GM23338 (cell line): ENCODE data around the gene CXCL9. TPM values are rescaled to one million over a fixed set of nuclear protein-coding genes. Genes with fewer than 3 reads are reported as not detected.

Experiments
- JUNB ChIP-seq: IDR thresholded peaks from one replicate; pipeline ENCODE4 v1.6.1; 2016; ENCODE audit warnings: antibody characterized with exemption; ENCODE audit not compliant: unreplicated experiment
- NANOG ChIP-seq: IDR thresholded peaks from 2 replicates; pipeline ENCODE4 v1.6.1; 2016; ENCODE audit warnings: antibody characterized with exemption, borderline replicate concordance
- POLR2AphosphoS5 ChIP-seq: IDR thresholded peaks from 2 replicates; pipeline ENCODE4 v1.6.1; 2016; ENCODE audit warnings: antibody characterized with exemption, low read depth
- STAT1 ChIP-seq: IDR thresholded peaks from one replicate; pipeline ENCODE4 v1.6.1; 2016; ENCODE audit warnings: antibody characterized with exemption; ENCODE audit not compliant: unreplicated experiment
- polyA plus RNA-seq: library from polyadenylated mRNA; unstranded; fragments of >200 nt; fragmentation: Nextera tagmentation; extraction: Ambion mirVana; gene quantifications from 2 replicates; pipeline ENCODE4 v1.2.1, GENCODE V29; 2016
- total RNA-seq: library from RNA; depleted of rRNA; stranded (reverse); fragments of >200 nt; shearing (Covaris generic); gene quantifications from 2 replicates; pipeline ENCODE4 v1.2.3, GENCODE V29; 2014
- TF ChIP-seq, protein P1 (sequence below): fragments of 250-450 bp; sonication (Bioruptor Pico); IDR thresholded peaks from 2 replicates; pipeline ENCODE4 v1.5.0; 2020; ENCODE audit warnings: mild to moderate bottlenecking, moderate library complexity
- TF ChIP-seq, protein P2 (sequence below): IDR thresholded peaks from one replicate; pipeline ENCODE4 v1.6.1; 2018; ENCODE audit warnings: antibody characterized with exemption; ENCODE audit not compliant: unreplicated experiment

The CXCL9 gene
- total and polyA plus RNA-seq, 2 experiments from 2014 or later: not detected

DNA sequence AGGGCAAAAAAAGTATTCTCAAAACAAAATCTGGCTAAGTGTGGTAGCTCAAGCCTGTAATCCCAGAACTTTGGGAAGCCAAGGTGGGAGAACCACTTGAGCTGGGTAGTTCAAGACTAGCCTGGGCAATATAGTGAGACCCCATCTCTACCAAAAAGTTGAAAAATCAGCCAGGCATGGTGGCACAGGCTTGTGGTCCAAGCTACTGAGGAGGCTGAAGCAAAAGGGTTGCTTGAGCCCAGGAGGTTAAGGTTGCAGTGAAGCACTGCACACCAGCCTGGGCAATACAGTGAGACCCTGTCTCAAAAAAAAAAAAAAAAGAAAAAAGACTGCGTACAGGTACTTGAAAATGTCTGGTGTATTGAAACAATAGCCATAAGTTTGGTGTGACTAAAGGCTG is 14.8 kb downstream of the CXCL9 start (continued):
- TF ChIP-seq, protein P1, sequence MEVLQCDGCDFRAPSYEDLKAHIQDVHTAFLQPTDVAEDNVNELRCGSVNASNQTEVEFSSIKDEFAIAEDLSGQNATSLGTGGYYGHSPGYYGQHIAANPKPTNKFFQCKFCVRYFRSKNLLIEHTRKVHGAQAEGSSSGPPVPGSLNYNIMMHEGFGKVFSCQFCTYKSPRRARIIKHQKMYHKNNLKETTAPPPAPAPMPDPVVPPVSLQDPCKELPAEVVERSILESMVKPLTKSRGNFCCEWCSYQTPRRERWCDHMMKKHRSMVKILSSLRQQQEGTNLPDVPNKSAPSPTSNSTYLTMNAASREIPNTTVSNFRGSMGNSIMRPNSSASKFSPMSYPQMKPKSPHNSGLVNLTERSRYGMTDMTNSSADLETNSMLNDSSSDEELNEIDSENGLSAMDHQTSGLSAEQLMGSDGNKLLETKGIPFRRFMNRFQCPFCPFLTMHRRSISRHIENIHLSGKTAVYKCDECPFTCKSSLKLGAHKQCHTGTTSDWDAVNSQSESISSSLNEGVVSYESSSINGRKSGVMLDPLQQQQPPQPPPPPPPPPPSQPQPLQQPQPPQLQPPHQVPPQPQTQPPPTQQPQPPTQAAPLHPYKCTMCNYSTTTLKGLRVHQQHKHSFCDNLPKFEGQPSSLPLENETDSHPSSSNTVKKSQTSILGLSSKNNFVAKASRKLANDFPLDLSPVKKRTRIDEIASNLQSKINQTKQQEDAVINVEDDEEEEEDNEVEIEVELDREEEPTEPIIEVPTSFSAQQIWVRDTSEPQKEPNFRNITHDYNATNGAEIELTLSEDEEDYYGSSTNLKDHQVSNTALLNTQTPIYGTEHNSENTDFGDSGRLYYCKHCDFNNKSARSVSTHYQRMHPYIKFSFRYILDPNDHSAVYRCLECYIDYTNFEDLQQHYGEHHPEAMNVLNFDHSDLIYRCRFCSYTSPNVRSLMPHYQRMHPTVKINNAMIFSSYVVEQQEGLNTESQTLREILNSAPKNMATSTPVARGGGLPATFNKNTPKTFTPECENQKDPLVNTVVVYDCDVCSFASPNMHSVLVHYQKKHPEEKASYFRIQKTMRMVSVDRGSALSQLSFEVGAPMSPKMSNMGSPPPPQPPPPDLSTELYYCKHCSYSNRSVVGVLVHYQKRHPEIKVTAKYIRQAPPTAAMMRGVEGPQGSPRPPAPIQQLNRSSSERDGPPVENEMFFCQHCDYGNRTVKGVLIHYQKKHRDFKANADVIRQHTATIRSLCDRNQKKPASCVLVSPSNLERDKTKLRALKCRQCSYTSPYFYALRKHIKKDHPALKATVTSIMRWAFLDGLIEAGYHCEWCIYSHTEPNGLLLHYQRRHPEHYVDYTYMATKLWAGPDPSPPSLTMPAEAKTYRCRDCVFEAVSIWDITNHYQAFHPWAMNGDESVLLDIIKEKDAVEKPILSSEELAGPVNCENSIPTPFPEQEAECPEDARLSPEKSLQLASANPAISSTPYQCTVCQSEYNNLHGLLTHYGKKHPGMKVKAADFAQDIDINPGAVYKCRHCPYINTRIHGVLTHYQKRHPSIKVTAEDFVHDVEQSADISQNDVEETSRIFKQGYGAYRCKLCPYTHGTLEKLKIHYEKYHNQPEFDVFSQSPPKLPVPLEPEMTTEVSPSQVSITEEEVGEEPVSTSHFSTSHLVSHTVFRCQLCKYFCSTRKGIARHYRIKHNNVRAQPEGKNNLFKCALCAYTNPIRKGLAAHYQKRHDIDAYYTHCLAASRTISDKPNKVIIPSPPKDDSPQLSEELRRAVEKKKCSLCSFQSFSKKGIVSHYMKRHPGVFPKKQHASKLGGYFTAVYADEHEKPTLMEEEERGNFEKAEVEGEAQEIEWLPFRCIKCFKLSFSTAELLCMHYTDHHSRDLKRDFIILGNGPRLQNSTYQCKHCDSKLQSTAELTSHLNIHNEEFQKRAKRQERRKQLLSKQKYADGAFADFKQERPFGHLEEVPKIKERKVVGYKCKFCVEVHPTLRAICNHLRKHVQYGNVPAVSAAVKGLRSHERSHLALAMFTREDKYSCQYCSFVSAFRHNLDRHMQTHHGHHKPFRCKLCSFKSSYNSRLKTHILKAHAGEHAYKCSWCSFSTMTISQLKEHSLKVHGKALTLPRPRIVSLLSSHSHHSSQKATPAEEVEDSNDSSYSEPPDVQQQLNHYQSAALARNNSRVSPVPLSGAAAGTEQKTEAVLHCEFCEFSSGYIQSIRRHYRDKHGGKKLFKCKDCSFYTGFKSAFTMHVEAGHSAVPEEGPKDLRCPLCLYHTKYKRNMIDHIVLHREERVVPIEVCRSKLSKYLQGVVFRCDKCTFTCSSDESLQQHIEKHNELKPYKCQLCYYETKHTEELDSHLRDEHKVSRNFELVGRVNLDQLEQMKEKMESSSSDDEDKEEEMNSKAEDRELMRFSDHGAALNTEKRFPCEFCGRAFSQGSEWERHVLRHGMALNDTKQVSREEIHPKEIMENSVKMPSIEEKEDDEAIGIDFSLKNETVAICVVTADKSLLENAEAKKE (CRISPR knock-in tag): no peak
- TF ChIP-seq, protein P2, sequence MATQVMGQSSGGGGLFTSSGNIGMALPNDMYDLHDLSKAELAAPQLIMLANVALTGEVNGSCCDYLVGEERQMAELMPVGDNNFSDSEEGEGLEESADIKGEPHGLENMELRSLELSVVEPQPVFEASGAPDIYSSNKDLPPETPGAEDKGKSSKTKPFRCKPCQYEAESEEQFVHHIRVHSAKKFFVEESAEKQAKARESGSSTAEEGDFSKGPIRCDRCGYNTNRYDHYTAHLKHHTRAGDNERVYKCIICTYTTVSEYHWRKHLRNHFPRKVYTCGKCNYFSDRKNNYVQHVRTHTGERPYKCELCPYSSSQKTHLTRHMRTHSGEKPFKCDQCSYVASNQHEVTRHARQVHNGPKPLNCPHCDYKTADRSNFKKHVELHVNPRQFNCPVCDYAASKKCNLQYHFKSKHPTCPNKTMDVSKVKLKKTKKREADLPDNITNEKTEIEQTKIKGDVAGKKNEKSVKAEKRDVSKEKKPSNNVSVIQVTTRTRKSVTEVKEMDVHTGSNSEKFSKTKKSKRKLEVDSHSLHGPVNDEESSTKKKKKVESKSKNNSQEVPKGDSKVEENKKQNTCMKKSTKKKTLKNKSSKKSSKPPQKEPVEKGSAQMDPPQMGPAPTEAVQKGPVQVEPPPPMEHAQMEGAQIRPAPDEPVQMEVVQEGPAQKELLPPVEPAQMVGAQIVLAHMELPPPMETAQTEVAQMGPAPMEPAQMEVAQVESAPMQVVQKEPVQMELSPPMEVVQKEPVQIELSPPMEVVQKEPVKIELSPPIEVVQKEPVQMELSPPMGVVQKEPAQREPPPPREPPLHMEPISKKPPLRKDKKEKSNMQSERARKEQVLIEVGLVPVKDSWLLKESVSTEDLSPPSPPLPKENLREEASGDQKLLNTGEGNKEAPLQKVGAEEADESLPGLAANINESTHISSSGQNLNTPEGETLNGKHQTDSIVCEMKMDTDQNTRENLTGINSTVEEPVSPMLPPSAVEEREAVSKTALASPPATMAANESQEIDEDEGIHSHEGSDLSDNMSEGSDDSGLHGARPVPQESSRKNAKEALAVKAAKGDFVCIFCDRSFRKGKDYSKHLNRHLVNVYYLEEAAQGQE: no peak
- no peak for TF ChIP-seq JUNB
- TF ChIP-seq NANOG: no peak
- no peak for TF ChIP-seq POLR2AphosphoS5
- TF ChIP-seq STAT1: no peak
